Kasumi-1 (cell line): ENCODE data around the gene MAOA.
"Not testable (repeated sequence)": the region's sequence is repeated elsewhere in the genome, so short reads cannot be mapped to it uniquely, and the experiment has no call there.

Experiments
- DNase-seq, 2 experiments: peaks; one replicate each; lab custom pipeline; 2025; lab: John Stamatoyannopoulos, UW

MAOA gene

DNA sequence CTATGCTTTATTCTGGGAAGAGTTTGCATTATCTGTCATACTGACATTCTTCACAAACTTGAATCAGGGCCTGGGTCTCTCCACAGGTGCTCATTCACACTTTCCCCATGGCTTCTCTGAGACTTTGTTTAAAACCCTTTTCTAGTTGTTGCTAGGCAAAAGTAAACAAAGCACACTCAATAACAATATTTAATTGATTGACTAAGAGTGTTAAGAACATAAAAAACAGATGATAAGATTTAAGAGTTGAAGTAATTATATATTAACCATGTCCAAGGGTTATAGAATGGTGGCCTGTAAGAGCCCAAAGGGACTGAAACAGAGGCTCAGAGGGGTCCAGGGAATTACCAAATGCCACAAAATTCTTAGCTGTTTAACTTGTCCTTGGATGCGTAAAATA is 7.1 kb downstream of the MAOA start:
- no peak for DNase-seq

DNA sequence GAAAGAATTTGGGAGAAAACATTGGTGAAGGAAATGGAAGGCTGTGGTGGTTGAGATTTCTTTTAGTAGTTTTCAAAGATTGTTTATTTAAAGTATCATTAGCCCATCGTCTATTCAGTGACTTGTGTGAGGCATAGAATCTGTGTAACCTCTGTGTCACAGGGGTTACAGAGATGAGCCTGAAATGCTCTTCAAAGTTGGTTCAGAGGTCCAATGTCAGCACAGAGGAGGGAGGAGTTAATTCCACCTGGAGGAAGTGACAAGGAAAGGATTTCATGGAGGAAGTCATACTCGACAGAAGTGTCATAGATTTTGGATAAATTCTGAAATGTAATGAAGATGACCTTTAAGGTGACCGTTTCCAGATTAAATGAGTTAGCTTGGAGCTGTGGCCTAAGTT is 8.2 kb downstream of the MAOA start:
- no peak for DNase-seq

DNA sequence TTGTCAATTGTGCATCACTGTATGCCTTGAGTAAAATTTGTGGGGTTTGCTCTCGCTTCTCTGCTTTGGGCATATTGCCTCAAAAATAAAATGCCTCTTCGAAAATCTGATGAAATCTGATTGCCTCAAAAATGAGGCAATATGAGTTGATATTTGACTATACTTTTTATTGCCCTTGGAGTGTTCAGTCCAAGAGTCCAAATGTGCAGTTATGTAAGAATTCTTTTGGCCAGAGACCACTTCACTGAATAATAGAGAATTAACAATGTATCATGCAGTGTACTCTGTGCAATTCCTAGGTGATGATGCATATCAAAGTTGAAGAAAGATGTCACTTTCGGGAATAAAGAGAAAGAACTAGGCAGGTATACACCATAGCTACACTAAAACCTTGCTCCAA is 8.6 kb downstream of the MAOA start:
- no peak for DNase-seq

DNA sequence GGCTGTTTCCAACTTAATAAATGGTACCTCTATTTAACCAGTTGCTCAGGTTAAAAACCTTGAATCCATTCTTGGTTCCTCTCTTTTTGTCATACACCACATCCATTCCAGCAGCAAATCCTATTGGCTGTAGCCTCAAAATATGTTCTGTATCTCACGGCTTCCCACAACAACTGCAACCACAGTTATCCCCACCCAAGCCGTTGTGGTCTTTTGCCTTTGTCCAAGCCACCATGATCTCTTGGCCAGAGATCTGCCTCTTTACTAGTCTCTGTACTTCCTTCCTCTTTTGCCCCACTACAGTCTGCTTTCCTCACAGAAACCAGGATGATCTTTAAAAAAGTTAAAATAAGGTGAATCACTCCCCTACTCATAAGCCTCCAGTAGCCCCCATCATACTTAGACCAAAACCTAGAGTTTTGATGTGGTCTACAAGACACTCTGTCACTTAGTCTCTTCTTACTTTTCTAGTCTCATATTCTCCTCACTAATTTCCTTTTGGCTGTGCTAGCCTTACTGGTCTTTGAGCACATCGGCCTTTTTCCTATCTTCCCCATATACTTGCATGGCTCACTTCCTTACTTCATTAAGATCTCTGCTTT is 10.3 kb downstream of the MAOA start:
- DNase-seq: peak; percentile 53 to 57

DNA sequence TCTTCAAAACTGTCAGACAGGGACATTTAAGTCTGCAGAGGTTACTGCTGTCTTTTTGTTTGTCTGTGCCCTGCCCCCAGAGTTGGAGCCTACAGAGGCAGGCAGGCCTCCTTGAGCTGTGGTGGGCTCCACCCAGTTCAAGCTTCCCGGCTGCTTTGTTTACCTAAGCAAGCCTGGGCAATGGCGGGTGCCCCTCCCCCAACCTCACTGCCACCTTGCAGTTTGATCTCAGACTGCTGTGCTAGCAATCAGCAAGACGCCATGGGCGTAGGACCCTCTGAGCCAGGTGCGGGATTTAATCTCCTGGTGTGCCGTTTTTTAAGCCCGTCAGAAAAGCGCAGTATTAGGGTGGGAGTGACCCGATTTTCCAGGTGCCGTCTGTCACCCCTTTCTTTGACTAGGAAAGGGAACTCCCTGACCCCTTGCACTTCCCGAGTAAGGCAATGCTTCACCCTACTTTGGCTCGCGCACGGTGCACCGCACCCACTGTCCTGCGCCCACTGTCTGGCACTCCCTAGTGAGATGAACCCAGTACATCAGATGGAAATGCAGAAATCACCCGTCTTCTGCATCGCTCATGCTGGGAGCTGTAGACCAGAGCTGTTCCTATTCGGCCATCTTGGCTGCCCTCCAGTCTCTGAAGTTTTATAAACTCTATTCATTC is 20.0 kb downstream of the MAOA start:
- DNase-seq: not testable (repeated sequence)

DNA sequence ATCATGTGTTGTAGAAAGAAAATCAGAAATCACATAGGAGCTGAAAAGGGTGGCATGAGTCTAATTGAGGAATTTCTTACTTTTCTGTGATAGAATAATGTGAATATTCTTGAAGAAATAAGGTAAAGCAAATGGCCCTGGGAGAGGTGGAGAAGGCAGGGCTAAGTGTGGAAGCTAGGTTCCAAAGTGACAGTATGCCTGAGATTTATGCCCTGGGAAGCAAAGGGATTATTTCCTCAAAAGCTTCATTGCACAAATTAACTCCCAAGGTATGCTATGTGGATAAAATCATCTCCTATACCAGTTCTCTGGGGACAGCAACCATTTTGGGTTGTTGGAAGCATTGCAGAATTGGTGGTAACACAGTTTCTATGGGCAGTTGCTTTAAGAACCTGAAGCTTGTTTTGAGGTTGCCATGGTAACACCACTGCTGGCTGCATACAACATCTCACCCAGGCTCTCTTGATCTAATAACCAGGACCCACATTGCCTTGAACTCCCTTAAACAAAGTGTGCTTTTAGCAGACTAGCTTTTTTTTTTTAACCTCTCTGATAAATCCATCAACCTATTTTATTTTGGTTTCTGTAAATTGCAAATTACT is 21.0 kb downstream of the MAOA start:
- no peak for DNase-seq

DNA sequence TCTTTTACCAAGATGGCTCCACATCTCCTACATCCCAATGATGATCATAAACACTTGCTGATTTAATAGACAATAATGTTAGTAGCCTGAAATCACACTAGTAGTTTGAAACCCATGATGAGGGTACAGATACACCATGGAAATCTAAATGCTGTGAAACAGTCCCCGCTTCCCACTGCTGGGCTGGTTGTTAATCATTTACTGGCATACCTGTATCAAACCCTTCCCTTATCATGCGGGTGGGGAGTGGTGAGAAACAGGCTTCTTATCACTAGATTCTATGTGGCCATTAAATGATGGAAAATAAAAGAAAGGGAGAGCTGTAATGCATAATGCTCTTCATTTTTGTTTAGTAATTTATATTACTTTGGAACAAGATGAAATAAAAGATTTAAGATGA is 21.9 kb downstream of the MAOA start:
- DNase-seq: no peak

DNA sequence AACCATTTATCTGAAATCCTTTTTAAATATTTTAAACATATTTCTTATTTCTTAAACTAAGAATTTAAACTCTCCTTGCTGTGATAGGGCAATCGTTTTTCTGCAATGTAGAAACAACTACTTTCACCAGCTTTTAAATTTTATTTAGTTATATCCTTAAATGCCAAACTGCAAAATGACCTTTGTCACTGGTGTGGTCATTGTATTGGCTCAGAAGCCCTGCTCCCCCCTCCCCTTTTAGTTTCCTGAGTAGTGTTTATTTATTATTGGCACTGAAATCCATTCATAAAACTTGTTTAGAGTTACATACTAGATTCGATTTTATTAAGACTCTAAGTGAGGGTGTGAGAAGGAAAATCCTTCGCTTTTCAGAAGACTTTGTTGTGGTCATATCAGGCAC is 23.0 kb downstream of the MAOA start:
- no peak for DNase-seq

DNA sequence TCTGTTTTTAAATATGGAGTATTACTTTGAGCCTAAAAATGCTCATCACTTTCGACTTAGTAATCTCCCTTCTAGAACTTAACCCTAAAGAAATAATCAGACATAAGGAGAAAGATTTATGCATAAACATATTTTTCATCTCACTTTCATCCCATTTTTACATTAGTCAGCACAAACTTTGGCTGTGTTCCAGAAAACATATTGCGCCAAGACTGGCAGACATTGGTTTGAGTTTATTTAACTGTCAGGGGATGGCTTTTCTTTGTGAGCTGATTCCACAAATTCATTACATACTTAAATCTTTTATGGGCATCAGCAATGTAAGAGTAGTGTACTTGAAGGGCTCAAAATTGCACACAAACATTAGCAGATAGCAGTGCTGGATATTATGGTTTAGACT is 23.7 kb downstream of the MAOA start:
- DNase-seq: no peak

DNA sequence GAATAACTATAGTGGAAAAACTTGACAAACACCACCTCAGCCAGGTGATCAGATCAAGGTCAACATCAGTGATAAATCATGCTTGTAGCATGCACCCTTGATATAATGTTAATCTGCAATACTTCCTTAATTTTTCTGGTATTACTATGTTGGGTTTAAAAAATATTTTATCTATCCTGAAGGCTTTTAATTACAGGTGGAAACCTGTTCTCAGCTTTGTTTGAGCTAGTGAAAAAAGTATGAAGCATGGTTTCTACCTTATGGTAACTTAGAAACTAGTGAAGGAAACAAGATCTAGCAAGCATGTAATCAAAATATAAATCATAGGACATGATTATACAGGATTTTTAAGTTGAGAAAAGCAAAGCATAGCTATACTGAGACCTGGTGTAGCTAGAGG is 26.6 kb downstream of the MAOA start:
- no peak for DNase-seq

DNA sequence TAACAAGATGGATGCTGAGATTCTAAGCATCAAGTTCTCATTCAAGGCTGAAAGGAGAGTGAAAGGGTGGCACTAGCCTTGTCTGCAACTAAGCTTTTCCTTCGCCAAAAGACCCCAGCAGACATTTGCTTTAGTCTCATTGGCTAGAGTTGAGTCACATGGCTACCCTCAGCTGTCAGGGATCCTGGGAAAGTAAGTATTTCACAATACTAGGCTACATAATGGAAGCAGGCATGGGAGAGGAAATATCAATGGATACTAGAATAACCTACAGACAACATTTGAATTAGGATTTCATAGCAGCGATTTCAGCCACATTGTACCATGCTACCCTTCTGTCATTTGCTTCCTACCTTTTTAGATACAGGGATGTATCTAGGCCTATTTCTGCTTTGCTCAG is 29.1 kb downstream of the MAOA start:
- DNase-seq: no peak

DNA sequence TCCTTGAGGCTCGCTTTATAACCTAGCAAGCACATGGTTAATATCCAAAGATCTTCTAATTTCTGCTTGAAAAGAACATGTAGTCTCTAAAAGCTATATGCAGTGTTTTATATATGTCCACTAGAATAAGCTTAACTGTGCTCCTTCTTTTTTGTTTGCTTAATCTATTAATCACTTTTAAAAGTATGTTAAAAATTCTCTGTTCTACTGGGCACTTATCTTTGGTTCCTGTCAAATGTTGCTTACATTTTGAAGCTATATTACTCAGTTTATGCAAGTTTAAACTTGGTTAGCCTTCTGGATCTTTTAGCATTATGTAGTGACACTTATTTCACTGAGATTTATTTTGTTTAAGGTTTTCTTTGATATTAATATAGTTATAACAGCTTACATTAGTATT is 32.5 kb downstream of the MAOA start:
- DNase-seq: no peak

DNA sequence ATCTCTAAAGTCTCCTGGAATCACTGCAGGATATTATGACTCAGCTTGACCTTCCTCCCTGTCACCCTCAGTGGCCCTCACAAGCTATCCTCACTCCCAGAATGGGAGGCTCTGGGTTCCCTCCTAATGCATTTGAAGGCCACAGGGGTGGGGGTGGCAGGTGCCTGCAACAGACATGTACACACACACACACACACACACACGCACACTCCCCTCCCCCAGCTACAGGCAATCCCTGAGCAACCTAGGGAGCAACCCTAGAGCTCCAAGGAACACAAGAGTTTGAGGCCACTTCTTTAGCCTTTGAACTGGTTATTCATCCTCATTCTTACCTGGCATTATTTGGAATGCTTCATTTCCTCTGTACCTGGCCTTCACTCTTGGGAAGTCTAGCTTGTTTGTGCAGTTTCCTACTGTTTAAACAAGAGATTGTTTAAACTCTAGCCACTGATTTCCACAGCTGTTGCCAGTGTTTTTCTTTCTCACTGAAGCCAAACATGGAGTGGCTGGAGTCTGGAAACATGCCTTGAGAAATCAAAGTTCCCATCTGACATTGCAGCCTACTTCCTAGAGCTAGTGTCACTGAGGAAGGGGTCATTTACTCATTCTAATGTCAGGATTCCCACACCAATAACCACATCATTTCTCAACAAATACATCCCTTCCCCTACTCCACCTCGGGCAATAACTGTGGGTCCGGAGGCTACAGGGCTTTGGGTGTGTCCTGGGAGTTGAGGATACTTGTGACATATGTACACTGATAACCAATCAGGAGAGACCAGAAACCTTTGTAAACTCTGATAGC is 37.7 kb downstream of the MAOA start:
- DNase-seq: no peak

DNA sequence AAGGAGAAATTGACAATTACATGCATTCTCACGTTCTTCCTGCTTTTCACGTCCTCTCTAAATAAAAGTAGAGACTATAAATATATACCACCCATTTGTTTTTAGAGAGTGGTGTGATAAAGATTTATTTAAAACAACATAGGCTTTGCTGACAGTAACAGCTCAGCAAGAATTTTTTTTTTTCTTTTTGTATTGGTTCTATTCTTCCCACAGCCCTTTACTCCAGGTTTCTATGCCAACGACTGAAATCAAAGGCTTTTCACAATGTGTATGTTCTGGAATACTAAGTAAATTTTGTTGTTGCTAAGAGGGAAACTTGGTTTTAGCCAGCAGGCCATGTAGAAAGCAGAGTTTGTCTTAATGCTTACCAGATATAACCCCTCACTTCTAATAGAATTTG is 43.4 kb downstream of the MAOA start:
- no peak for DNase-seq

DNA sequence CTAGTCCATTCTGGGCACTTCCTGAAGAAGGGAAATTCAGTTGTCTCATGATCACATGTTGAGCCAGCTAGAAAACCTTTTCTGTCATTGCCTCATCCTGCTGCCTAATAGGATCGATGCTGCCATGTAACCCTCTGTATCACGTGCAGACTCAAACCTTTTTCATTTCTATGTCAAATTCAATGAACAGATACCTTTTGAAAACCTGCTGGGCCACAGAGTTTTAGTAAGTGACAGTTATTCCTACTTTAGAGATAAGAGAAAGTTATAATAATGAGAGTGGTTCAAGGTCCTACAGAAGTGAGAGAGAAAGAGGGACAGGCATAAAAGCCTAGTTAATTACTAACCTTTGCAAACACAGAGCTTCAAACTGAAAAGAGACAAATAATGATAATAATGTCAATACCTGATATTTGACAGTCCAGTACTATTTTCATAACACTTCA is 46.0 kb downstream of the MAOA start:
- no peak for DNase-seq

DNA sequence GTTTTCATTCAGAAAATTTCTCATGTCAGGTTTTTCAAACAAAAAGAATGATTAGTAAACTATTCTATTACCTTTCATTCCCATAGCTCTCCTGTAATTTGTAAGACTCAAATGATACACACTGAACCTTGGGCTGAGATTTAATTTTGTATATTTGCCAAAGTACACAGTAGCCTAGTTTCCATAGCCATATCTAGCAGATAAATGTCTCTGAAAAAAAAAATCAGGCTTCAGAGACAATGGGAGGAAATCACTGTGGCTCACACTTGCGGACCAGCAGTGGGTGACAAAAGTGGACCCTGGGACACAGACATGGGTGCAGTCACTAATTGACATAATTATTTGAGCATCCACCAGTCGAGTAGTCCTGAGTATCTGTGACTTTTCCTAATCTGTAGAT is 46.6 kb downstream of the MAOA start:
- no peak for DNase-seq

DNA sequence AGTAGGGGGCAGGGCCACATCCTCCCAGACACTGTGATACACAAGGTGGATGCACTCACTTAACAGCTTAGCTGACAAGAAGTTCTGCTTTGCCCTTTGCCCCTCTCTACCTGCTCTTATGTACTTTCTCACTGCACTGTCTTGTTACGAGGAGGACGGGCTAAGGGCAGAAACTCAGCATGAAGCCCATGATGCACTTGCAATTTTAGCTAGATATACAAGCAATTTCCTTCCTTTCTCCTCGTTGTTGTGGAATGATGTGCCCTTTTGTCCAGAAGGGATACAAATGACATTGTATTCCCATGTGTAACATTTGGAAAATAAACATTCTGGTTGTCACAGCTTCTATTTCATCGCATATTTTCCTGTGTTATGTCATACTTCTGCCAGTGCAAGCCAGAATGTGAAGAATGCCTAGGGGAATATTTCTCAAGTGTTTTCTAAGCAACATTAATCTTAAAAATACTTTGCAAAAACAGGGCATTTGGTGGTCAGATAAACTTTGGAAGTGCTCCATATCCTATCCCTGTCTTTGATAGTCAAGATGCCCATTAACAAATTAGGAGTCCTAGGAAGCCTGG is 47.2 kb downstream of the MAOA start:
- no peak for DNase-seq

DNA sequence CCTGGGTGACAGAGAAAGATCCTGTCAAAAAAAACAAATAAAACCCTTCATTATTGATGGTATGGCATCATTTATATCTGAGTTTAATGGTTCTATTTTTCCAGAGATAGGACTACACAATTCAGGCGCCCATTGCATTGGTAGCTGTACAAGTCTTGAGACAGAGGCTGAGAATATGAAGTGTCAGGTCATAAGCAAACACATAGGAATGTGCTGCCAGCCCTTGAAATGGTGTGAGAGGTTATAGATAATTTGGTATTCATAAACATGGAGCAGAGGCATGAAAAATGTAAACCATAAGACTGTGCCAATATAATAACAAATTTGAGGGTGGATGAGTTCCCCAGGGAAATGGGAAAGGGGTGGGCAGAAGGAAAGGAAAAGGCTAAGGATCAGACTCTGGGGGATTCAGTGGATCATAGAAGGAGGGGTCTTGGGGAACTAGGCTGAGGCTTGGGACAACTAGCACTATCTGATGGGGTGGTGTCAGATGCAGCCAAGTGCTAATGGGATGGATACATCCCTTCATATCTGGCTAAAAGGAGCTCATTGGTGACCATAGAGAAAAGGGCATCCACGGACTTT is 50.8 kb downstream of the MAOA start:
- no peak for DNase-seq

DNA sequence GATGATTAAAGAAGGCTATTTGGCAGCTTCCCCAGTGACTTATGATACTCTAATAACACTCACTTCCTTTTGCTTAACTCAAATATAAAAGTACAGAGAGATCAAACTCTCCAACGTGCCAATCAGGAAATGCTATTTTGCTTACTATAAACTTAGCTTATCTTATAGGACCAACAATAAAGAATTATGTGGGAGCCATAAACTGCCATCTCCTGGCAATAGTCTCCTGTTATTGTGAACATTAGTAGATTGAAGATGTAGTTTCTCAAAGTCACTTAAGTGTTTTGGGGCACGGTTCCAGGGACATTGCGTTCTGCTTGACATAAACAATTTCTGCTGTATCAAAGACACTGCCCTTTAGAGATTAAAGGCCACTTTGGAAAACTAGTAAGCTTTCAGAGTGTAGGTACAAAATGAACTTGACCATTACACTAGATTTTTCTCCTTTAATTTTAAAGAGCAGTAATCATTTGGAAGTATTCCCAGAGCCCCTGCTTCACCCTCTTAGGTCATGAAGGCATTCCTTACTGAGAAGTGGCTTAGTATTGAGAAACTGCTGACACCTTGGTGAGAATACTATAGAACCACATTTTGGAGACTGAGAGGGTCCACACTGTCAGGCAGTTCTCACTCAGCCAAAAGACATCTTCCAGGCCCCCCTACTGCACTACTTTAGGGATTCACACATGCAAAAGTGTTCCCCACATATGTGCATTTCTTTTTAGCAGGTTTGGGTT is 51.9 kb downstream of the MAOA start:
- DNase-seq: no peak

DNA sequence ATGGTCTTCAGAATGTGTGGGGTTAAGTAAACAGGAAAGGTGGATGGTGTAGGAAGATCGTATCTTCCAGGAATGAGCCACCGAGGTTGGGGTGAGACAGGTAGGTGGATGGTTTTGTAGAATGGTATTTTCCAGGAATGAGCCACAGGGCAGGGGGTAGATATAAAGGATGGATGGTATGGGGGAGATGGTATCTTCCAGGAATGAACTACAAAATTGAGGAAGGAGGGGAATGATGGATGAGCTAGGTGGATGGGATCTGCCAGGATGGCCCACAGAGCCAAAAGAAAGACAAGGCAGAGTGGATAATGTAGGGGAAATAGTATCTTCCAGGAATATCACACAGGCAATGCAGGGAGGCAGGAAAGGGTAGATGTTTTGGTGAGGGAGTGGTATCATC is 60.0 kb downstream of the MAOA start:
- no peak for DNase-seq

DNA sequence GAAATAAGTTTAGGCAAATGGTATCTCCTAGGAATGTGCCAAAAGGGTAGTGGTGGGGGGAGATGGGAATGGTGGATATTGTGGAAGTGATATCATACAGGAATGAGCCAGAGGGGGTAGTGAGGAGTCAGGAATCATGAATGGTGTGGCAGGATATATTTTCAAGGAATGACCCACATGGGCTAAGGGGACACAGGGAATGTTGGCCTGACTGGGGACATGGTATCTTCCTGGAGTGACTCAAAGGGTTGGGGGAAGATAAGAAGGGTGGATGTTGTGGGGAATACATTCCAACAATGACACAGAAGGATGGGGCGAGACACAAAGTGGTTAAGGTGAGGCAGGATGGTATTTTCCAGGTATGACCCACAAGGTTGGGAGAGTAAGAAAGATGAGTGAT is 60.6 kb downstream of the MAOA start:
- DNase-seq: no peak

DNA sequence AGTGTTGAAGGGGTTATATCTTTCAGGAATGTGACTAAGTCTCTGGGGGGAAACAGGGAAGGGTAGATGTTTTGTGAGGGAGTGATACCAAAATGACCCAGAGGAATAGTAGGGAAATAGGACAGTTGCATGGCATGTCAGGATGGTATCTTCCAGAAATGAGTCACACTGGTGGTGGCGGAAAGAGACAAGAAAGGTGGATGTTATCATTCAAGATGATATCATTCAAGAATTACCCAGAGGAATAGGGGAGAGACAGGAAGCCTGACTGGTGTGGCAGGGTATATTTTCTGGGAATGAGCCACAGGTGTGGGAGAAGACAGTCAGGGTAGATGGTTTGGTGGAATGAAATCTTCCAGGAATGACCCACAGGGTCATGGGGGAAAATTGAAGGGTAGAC is 61.1 kb downstream of the MAOA start:
- no peak for DNase-seq
